Thymus (tissue), 11 donors: ENCODE results near the gene SCN9A. TPM values are rescaled to one million over a fixed set of nuclear protein-coding genes. Genes with fewer than 3 reads are reported as not detected.

Experiments used
- DNase-seq, 9 donors: peaks; one replicate each; pipeline ENCODE4 v3.0.0-alpha.2; 2013; ENCODE audit warnings: low spot score in 9 of 9, low read depth in 6 of 9, missing footprints in 1 of 9
- H3K27ac ChIP-seq, 2 donors: one replicate each; pipeline ENCODE4 v1.5.1; 2013; ENCODE audit warnings: control low read depth in 1 of 2, low read depth in 1 of 2, low read length in 1 of 2, mild to moderate bottlenecking in 1 of 2, moderate library complexity in 1 of 2
- H3K27me3 ChIP-seq, 2 donors: one replicate each; pipeline ENCODE4 v1.5.1; 2013; ENCODE audit warnings: low read length in 1 of 2; ENCODE audit not compliant: control insufficient read depth in 2 of 2, insufficient read depth in 1 of 2
- H3K36me3 ChIP-seq, 2 donors: one replicate each; pipeline ENCODE4 v1.5.1; 2013; ENCODE audit warnings: low read length in 1 of 2, mild to moderate bottlenecking in 1 of 2, moderate library complexity in 1 of 2; ENCODE audit not compliant: control insufficient read depth in 2 of 2, insufficient read depth in 2 of 2
- H3K4me1 ChIP-seq, 2 donors: one replicate each; pipeline ENCODE4 v1.5.1; 2013; ENCODE audit warnings: low read length in 2 of 2; ENCODE audit not compliant: control insufficient read depth in 2 of 2, insufficient read depth in 2 of 2
- H3K4me3 ChIP-seq, 2 donors: one replicate each; pipeline ENCODE4 v1.5.1; 2013; ENCODE audit warnings: low read length in 2 of 2, control low read depth in 1 of 2, mild to moderate bottlenecking in 1 of 2
- H3K9me3 ChIP-seq, 2 donors: one replicate each; pipeline ENCODE4 v1.5.1; 2013; ENCODE audit warnings: low read length in 1 of 2, mild to moderate bottlenecking in 1 of 2; ENCODE audit not compliant: control insufficient read depth in 2 of 2, insufficient read depth in 1 of 2
- whole genome bisulfite sequencing: extraction: QIAGEN DNeasy Blood & Tissue Kit; methylation state at CpG from one replicate; pipeline ENCODE4 v1.1.7; 2013; 5-methylcytosine and 5-hydroxymethylcytosine counted together
- polyA plus RNA-seq: library from polyadenylated mRNA; stranded (reverse); fragments of 200-250 nt; gene quantifications from one replicate; pipeline ENCODE4 v1.2.3, GENCODE V29; 2013
- total RNA-seq: library from RNA; stranded (reverse); fragments of 120-200 nt; gene quantifications from one replicate; pipeline ENCODE4 v1.2.4, GENCODE V29; 2013
- donor health status: healthy.

SCN9A gene
- total and polyA plus RNA-seq, 2 donors, result 1.2 to 5.6 TPM

DNA sequence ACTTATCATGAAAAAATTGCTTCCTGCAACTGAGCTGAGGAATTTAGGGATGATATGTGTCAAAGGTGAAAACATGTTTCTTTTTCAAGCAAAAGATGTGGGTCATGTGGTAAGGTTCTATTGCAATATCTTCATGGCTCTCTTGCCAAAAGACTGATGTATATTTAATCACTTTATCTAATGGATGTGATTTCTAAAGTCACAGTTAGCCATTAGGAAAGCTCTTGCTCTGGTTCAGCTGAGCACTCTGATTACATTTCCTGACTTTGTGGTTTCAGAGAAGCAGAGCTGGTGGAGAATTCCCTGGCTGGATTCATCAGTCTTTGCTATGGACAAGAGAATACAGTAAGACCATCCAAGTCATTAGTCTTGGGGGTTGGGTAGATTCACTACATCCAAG lies 24.4 kb downstream of the SCN9A start:
- no peak overlapping the region for H3K27ac ChIP-seq
- no peak for DNase-seq
- no peaks in the 10 kb centered on the region for H3K9me3 ChIP-seq
- H3K36me3 ChIP-seq, result no peaks in the 10 kb centered on the region
- no peak overlapping the region for H3K4me3 ChIP-seq
- H3K27me3 ChIP-seq, result no peaks in the 10 kb centered on the region
- no peaks in the 10 kb centered on the region for H3K4me1 ChIP-seq

DNA sequence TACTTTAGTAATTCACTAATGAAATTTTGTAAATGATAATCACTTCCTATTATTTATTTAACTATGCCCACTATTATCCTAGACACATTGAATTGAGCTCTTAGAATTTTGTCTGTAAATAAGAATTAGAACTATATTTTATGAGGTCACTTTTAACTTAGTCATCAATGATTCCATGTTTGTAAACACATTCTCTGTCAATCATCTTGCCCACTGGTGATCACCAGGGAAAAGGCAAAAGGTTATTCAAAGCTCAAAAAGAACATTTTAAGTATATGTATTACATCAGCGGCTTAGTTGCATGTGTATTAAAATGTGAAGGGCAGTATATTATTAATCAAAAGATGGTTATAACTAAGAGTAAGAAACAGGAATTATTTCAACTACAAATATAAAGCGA lies 25.2 kb downstream of the SCN9A start:
- H3K4me1 ChIP-seq, result no peaks in the 10 kb centered on the region
- WGBS, result 98% methylated on average over 2 of the region's 2 CpGs
- no peaks in the 10 kb centered on the region for H3K9me3 ChIP-seq
- no peak overlapping the region for H3K4me3 ChIP-seq
- no peak overlapping the region for H3K27ac ChIP-seq
- H3K36me3 ChIP-seq, result no peaks in the 10 kb centered on the region
- DNase-seq, result no peak
- no peaks in the 10 kb centered on the region for H3K27me3 ChIP-seq

DNA sequence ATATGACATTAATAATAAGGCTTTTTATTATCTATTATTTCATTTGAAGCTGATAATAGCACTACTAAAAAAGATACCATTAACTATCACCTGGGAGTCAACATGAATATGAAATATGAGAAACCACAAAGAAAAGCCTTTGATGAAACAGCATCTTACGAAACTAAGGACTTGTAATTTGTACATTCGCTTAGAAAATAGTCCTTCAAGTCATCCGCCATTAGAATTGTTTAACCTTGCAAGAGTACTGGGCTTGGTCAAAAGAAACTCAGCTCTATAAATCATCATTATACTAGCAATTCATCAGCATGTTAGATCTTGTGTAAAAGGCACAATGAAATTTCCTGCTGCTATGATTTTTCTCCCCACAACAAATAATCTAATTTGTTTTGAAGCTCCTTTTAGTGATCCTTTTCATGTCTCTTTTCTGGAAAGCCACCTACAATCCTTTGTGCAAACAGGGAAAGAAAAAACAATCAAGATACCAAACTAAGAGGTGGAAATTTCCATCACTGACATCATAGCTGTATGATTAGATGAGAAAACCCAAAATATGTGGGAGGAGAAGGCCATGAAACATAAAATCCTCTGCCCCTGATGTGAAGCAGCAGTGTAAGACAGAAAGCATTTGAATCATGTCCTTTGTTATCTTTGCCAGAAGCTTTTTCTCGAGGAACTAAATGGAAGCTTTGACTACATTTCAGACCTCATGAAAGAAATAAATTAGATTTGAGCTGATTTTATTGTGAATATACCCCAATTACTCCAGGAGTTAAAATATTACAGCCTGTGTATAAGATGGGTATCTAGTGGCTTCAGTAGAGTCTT lies 31.2 kb downstream of the SCN9A start:
- DNase-seq, result no peak
- no peaks in the 10 kb centered on the region for H3K9me3 ChIP-seq
- H3K4me3 ChIP-seq, result no peak overlapping the region
- H3K4me1 ChIP-seq, result no peaks in the 10 kb centered on the region
- H3K27me3 ChIP-seq, result no peaks in the 10 kb centered on the region
- H3K27ac ChIP-seq, result no peak overlapping the region
- WGBS, result 93% methylated on average over 4 of the region's 4 CpGs
- no peaks in the 10 kb centered on the region for H3K36me3 ChIP-seq

DNA sequence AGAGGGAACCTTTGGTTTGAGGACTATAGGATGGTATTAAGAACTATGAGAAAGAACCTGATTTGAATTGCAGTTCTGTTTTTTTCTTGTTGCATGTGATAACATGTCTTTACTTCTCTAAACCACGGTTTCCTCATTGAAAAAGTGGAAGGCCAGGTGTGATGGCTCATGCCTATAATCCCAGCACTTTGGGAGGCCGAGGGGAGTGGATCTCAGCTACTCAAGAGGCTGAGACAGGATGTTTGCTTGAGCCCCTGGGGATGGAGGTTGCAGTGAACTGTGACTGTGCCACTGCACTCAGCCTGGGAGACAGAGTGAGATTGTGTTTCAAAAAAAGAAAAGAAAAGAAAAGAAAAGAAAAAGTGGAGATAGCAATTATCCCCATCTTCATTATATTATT lies 32.3 kb downstream of the SCN9A start:
- H3K4me3 ChIP-seq, result no peak overlapping the region
- no peaks in the 10 kb centered on the region for H3K4me1 ChIP-seq
- no peak overlapping the region for H3K27ac ChIP-seq
- DNase-seq, result peak in 1 of 9 donors; percentile 10
- H3K27me3 ChIP-seq, result no peaks in the 10 kb centered on the region
- 22% methylated on average over 2 of the region's 2 CpGs for WGBS
- H3K36me3 ChIP-seq, result no peaks in the 10 kb centered on the region
- no peaks in the 10 kb centered on the region for H3K9me3 ChIP-seq

DNA sequence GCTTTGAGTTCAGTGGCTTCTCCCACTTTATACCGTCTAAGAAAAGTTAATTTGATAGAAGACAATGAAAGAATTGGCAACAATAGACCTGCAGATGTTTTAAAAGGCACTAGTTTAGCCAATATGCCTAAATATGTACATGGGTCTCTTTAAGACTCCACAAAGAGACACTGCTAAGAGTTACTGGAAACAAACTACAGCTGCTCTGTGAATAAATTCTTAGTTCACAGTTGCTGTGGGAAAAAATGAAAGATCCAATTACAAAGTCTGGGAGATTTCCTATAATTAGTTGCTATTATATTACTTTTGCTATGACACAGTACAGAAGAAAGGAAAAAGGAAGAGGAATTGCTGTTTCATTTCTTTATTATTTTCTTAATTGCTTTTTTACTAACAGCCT lies 34.3 kb downstream of the SCN9A start:
- Histone ChIP-seq H3K27ac (no peak overlapping the region), H3K4me1 (no peaks in the 10 kb centered on the region), H3K4me3 (no peak overlapping the region), H3K27me3 (no peaks in the 10 kb centered on the region), H3K36me3 (no peaks in the 10 kb centered on the region), H3K9me3 (no peaks in the 10 kb centered on the region)
- no peak for DNase-seq
- 96% methylated on average over 1 of the region's 1 CpG for WGBS

DNA sequence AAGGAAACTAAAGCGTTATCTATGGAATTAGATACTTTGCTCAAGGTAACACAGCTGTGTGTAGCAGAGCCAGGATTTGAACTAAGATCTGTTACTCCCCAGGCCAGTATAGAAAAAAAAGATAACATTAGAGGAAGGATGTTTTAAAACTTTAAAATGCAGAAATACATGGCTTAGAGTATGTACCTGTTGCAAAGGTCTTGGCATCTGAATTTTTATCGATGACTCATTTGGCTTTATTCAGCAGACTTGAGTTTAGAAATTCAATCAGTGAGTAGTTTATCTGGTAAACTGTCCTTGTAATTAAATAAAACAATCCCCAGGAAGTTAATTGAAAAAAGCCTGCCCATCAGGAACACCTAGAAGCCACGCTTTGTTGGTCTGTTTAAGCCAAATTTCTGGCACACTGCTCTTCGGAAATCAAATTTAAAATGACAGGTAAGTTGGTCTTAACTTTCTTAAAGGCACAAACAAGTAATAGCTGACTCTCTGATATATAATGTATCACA lies 36.9 kb downstream of the SCN9A start:
- no peaks in the 10 kb centered on the region for H3K27me3 ChIP-seq
- no peak overlapping the region for H3K4me3 ChIP-seq
- no peaks in the 10 kb centered on the region for H3K9me3 ChIP-seq
- DNase-seq, result no peak
- no peaks in the 10 kb centered on the region for H3K36me3 ChIP-seq
- no peaks in the 10 kb centered on the region for H3K4me1 ChIP-seq
- 96% methylated on average over 4 of the region's 4 CpGs for WGBS
- H3K27ac ChIP-seq, result no peak overlapping the region

DNA sequence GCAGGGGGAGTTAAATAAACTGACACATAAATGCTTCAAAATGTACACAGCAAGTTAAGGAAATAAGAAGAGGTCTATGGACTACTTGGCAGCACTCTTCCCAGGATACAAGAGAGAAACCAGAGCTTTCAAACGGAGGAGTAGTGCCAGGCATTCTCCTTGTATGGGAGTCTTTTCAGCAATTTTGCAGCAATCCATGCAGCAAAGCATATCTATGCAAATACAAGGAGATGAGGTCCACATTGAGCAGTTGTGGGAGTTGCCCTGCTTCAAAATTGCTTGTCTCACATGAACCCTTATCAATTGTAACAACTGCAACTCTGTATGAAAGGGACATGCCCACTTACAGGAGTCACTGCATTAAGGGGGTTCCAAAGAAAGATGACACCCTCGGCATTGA lies 37.8 kb downstream of the SCN9A start:
- Histone ChIP-seq H3K4me1 (no peaks in the 10 kb centered on the region), H3K27me3 (no peaks in the 10 kb centered on the region), H3K9me3 (no peaks in the 10 kb centered on the region), H3K36me3 (no peaks in the 10 kb centered on the region), H3K4me3 (no peak overlapping the region), H3K27ac (no peak overlapping the region)
- WGBS, result 97% methylated on average over 2 of the region's 2 CpGs
- no peak for DNase-seq

DNA sequence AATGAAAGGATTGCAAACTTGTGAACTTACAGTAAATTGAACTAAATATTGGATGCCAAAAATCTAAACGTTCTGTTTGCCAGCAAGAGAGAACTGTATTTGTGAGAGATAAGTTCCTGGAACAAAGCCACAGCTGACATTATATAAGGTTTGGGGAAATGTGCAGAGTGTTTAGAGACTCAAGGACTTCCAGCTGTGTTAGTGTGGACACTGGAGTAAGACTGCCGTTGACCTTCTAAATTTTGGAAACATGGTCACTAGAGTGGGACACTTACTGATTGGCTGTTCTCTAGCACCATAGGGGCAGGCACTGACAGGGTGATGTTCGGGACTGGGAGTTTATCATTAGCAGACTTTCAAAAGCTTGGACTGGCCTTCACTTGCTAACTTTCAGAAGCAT lies 40.5 kb downstream of the SCN9A start:
- Histone ChIP-seq H3K27me3 (no peaks in the 10 kb centered on the region), H3K4me3 (no peak overlapping the region), H3K36me3 (no peaks in the 10 kb centered on the region), H3K9me3 (no peaks in the 10 kb centered on the region), H3K27ac (no peak overlapping the region), H3K4me1 (no peaks in the 10 kb centered on the region)
- 50% methylated on average over 3 of the region's 3 CpGs for WGBS
- DNase-seq, result no peak

DNA sequence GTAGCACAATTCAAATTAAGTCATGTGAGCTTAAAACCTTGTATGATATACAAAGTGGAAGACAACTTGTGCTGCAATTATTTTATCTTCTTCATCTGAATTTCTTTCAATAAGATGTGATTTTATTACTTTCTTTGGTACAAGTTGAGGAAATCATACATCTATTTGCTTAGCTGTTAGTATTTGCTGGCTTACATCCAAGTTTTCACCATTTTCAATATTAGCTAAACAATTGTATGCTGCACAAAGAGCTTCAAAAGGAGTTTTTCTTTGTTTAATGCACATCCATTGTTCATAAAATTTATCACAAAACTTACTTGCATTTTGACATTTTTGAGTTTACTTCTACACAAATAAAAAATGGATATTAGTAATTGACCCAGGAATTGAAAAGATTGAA lies 40.9 kb downstream of the SCN9A start:
- no peaks in the 10 kb centered on the region for H3K27me3 ChIP-seq
- no peak for DNase-seq
- H3K4me3 ChIP-seq, result no peak overlapping the region
- no peaks in the 10 kb centered on the region for H3K4me1 ChIP-seq
- H3K36me3 ChIP-seq, result no peaks in the 10 kb centered on the region
- H3K9me3 ChIP-seq, result no peaks in the 10 kb centered on the region
- H3K27ac ChIP-seq, result no peak overlapping the region
